HEK293T (cell line): ENCODE data around the gene NFIA.

ENCODE experiments used
- FOXM1 ChIP-seq: fragments of 450-650 bp; IDR thresholded peaks from 2 replicates; pipeline ENCODE4 v1.6.1; 2017; ENCODE audit warnings: mild to moderate bottlenecking, borderline replicate concordance
- SP1 ChIP-seq: fragments of 450-650 bp; IDR thresholded peaks from 2 replicates; pipeline ENCODE4 v1.6.1; 2017
- TF ChIP-seq, protein P1 (sequence below): fragments of 450-650 bp; IDR thresholded peaks from 2 replicates; pipeline ENCODE4 v1.6.1; 2016

DNA sequence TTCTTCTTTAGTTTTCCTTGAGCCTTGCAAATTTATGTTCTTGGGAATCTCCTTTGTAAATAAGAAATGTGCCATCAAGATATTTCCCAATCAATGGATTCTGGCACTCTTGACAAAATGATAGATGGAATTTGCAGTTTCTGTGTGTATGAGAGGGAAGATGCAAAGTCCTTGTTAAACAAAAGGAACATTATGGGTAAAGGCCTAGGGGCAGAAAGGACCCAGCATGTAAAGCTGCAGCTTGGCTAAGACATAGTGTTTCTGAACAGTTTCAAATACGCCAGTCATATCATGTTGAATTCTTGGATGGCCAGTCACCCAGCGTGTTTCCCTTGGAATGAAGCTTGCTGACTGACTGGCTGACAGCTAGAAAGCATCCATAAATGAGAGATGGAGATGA lies 210.8 kb downstream of the NFIA start:
- TF ChIP-seq SP1 (no peak), FOXM1 (no peak)
- TF ChIP-seq, protein P1, sequence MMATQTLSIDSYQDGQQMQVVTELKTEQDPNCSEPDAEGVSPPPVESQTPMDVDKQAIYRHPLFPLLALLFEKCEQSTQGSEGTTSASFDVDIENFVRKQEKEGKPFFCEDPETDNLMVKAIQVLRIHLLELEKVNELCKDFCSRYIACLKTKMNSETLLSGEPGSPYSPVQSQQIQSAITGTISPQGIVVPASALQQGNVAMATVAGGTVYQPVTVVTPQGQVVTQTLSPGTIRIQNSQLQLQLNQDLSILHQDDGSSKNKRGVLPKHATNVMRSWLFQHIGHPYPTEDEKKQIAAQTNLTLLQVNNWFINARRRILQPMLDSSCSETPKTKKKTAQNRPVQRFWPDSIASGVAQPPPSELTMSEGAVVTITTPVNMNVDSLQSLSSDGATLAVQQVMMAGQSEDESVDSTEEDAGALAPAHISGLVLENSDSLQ: no peak
